MCF 10A (cell line): Measurements from ENCODE around the gene NCKAP5L. TPM values are rescaled to one million over a fixed set of nuclear protein-coding genes. Genes with fewer than 3 reads are reported as not detected.
A peak's percentile ranks its signal among the peaks of the same experiment; 100 is the strongest.

Experiments used
- BruUV-seq: library from RNA; stranded (reverse); fragments of 400-500 nt; replicated peaks from 2 replicates; lab custom pipeline; 2021; lab: Mats Ljungman, UMichigan
- CTCF ChIA-PET: fragments of 300-600 bp; sonication (Branson Sonifier 250); formaldehyde crosslinking; extraction: SDS; loops from one replicate; lab custom pipeline; 2021; ENCODE audit warnings: antibody characterized with exemption, inconsistent platforms; lab: Yijun Ruan, JAX
- POLR2A ChIA-PET: fragments of 300-600, 350-650 bp; sonication (Branson Sonifier 250); formaldehyde crosslinking; extraction: SDS; loops from one replicate; lab custom pipeline; 2020; ENCODE audit warnings: antibody characterized with exemption, inconsistent platforms; lab: Yijun Ruan, JAX
- DNase-seq: peaks from one replicate; pipeline ENCODE4 v3.0.0-alpha.2; 2018; ENCODE audit not compliant: unreplicated experiment
- H3K27ac Mint-ChIP-seq: one replicate; pipeline ENCODE4 v1.8.0; 2022; ENCODE audit warnings: mild to moderate bottlenecking, low read depth, mixed read lengths; ENCODE audit not compliant: unreplicated experiment
- H3K27me3 Mint-ChIP-seq: one replicate; pipeline ENCODE4 v1.8.0; 2022; ENCODE audit warnings: mixed read lengths; ENCODE audit not compliant: insufficient read depth, unreplicated experiment
- H3K36me3 Mint-ChIP-seq: one replicate; pipeline ENCODE4 v1.8.0; 2022; ENCODE audit warnings: mild to moderate bottlenecking, moderate library complexity, mixed read lengths; ENCODE audit not compliant: insufficient read depth, unreplicated experiment
- H3K4me1 Mint-ChIP-seq: one replicate; pipeline ENCODE4 v1.8.0; 2022; ENCODE audit warnings: mixed read lengths; ENCODE audit not compliant: insufficient read depth, unreplicated experiment
- H3K4me3 Mint-ChIP-seq: one replicate; pipeline ENCODE4 v1.8.0; 2022; ENCODE audit warnings: mild to moderate bottlenecking, moderate library complexity, mixed read lengths; ENCODE audit not compliant: unreplicated experiment
- H3K9me3 Mint-ChIP-seq: one replicate; pipeline ENCODE4 v1.8.0; 2022; ENCODE audit warnings: mixed read lengths; ENCODE audit not compliant: unreplicated experiment
- intact Hi-C: fragments of 100-400 bp; cut with micrococcal nuclease; formaldehyde crosslinking; loops from 2 replicates; pipeline ENCODE4 v1.14.1; 2022
- total RNA-seq: library from RNA; stranded (reverse); gene quantifications from 2 replicates; pipeline ENCODE4 v1.2.3, GENCODE V29; 2022
- TF ChIP-seq, protein P1 (sequence below): fragments of 200-600 bp; IDR thresholded peaks from one replicate; pipeline ENCODE4 v1.8.0; 2022; ENCODE audit warnings: antibody characterized with exemption, mild to moderate bottlenecking; ENCODE audit not compliant: unreplicated experiment

NCKAP5L gene
- total RNA-seq, 1 experiment from 2014 or later = 19.9 TPM

DNA sequence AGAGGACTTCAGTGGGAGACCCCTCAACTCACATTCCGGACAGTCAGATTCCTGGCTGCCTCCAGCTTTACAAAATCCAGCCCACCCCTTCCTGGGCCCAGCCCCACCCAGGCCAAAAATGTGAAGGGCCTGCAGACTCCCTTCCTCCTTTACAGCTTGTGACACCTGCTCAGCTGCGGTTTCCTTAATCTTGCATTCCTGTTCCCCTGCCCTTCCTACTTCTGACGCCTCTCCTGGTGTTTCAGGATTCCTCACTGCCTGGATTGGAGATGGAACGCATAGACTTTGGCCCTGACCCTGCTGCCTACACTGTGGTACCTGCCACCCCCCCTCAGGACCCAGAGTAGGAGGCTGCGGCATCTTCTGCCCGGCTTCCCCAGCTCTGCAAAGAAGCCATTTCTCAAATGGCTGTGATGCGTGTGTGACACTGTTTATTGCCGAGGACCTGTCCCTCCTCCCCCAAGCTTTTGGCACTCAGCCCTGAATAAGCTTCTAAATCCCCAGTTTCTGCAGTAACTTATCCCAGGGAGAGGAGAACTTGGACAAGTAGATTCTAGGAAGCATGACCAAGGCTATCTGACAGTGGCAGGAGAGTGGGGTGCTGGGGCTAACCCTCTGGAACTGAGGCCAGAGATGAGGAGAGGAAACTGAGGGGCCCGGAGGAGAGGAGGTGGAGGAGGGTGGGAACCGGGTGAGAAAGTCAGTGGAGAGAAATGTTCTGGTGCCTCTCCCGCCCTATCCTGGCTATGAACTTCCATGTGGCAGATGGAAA lies 39.5 kb upstream of the NCKAP5L start:
- Mint-ChIP-seq H3K36me3 (no peaks in the 10 kb centered on the region), H3K4me3 (no peak overlapping the region), H3K4me1 (peaks cover 10% of the 10 kb centered on the region), H3K27ac (no peak overlapping the region), H3K9me3 (no peaks in the 10 kb centered on the region), H3K27me3 (peaks cover 14% of the 10 kb centered on the region)
- intact Hi-C loops = loop anchor here (1.0 to 2.0 kb wide), 4 partner anchors 91 to 203 kb away; no protein-coding TSS in a partner anchor
- DNase-seq = no peak
- no TSS peak for BruUV-seq
- TF ChIP-seq, protein P1, sequence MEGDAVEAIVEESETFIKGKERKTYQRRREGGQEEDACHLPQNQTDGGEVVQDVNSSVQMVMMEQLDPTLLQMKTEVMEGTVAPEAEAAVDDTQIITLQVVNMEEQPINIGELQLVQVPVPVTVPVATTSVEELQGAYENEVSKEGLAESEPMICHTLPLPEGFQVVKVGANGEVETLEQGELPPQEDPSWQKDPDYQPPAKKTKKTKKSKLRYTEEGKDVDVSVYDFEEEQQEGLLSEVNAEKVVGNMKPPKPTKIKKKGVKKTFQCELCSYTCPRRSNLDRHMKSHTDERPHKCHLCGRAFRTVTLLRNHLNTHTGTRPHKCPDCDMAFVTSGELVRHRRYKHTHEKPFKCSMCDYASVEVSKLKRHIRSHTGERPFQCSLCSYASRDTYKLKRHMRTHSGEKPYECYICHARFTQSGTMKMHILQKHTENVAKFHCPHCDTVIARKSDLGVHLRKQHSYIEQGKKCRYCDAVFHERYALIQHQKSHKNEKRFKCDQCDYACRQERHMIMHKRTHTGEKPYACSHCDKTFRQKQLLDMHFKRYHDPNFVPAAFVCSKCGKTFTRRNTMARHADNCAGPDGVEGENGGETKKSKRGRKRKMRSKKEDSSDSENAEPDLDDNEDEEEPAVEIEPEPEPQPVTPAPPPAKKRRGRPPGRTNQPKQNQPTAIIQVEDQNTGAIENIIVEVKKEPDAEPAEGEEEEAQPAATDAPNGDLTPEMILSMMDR = no peak
- ChIA-PET CTCF (interaction anchor here (0.7 to 6.4 kb wide), 36 partner anchors 10 to 847 kb away, joined by 3 to 59 read pairs (median 4); partner anchors contain the start of genes BCDIN3D, COX14, PRPH and TMBIM6), POLR2A (interaction anchor here (0.6 to 1.5 kb wide), 5 partner anchors 17 to 220 kb away, joined by 3 to 5 read pairs (median 3); no protein-coding TSS in a partner anchor)

DNA sequence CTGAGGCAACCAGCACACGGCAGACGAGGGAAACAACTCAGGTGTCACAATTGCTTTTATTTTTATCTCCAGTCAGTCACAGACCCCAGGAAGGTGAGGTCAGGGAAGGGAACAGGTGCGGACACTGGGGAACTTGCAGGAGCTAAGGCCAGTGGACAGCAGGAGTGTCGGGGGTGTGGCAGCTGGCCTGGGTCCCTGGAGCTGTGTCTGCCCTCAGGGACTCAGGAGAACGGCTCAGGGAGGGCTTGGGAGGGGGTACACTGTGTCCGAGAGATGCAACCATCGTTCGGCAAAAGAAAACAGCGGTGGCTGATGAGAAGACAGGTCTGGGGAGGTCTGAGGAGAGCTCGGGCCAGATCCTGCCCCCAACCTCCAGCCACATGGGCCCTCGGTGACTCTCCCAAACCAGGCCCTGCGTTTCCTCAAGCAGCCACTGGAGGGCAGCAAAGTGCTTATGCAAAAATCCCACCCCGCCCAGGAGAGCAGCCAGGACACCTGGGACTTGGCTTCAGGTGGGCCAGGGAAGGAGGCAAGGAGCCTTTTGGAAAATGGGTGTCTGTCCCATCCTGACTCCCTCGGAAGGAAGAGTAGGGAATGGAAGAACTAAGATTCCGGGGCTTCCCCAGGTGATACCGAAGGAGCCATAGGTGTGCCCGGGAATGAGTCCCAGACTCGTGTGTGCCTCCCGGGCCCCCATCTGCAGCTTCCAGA lies 38.8 kb upstream of the NCKAP5L start:
- intact Hi-C loops = loop anchor here (1.0 to 2.0 kb wide), 4 partner anchors 91 to 203 kb away; no protein-coding TSS in a partner anchor
- Mint-ChIP-seq H3K4me1 (peaks cover 10% of the 10 kb centered on the region), H3K27ac (no peak overlapping the region), H3K4me3 (no peak overlapping the region), H3K9me3 (no peaks in the 10 kb centered on the region), H3K36me3 (no peaks in the 10 kb centered on the region), H3K27me3 (peaks cover 14% of the 10 kb centered on the region)
- DNase-seq = peak; percentile 77
- ChIA-PET POLR2A (interaction anchor here (0.7 to 1.5 kb wide), 4 partner anchors 16 to 221 kb away, joined by 3 to 5 read pairs (median 3); no protein-coding TSS in a partner anchor), CTCF (interaction anchor here (0.5 to 6.4 kb wide), 53 partner anchors 10 to 1104 kb away, joined by 3 to 59 read pairs (median 4); partner anchors contain the start of genes BCDIN3D, COX14, PRPH and SMARCD1)
- no TSS peak for BruUV-seq
- TF ChIP-seq, protein P1 = peak; percentile 95

DNA sequence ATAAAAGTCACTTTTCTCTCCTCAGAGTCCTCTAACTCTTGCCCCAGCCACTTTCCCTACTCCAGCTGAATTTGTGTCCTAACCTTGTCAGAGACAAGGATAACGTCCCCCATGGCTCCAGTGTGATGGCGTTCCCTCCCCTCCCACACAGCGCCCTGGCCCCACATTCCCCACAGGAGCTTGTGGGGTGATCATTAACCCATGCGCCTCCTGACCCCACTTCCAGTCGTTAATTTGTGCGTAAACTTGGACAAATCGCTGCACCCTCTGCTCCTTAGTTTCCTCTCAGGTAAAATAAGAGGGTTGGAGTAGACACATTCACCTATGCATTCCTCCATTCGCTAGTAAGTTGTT lies 37.5 kb upstream of the NCKAP5L start:
- H3K27me3 Mint-ChIP-seq = peaks cover 14% of the 10 kb centered on the region
- TF ChIP-seq, protein P1 = no peak
- no peak overlapping the region for H3K27ac Mint-ChIP-seq
- H3K9me3 Mint-ChIP-seq = no peaks in the 10 kb centered on the region
- H3K4me1 Mint-ChIP-seq = peaks cover 10% of the 10 kb centered on the region
- no peak overlapping the region for H3K4me3 Mint-ChIP-seq
- DNase-seq = no peak
- intact Hi-C loops = loop anchor here (2.0 kb wide), 1 partner anchor 101 kb away; no protein-coding TSS in a partner anchor
- ChIA-PET CTCF (interaction anchor here (0.7 to 6.4 kb wide), 14 partner anchors 11 to 209 kb away, joined by 3 to 59 read pairs (median 6); partner anchors contain the start of gene BCDIN3D), POLR2A (no interaction called here)
- BruUV-seq = no TSS peak
- H3K36me3 Mint-ChIP-seq = no peaks in the 10 kb centered on the region
